ENCODE data around the gene MESP2. TPM values are rescaled to one million over a fixed set of nuclear protein-coding genes. Genes with fewer than 3 reads are reported as not detected.

The MESP2 gene
- total and polyA plus RNA-seq, 4 donors = 0.03 TPM; not detected in 3

GRCh38 chr15:89747708-89748682, 28.1 kb upstream of the MESP2 start (continued):
- TF ChIP-seq, protein P1, sequence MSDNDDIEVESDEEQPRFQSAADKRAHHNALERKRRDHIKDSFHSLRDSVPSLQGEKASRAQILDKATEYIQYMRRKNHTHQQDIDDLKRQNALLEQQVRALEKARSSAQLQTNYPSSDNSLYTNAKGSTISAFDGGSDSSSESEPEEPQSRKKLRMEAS (IDR thresholded peaks at IDR 0.05) = no peak
- TF ChIP-seq NR2F2 (IDR thresholded peaks at IDR 0.05) (no peak), RXRA (IDR thresholded peaks at IDR 0.05) (no peak), TAF1 (conservative IDR thresholded peaks at IDR 0.05) (no peak), GABPA (IDR thresholded peaks at IDR 0.05 in 1 of 2, conservative IDR thresholded peaks at IDR 0.05 in 1 of 2) (no peak), ZBTB33 (IDR thresholded peaks at IDR 0.05) (no peak)
- TF ChIP-seq, protein P2, sequence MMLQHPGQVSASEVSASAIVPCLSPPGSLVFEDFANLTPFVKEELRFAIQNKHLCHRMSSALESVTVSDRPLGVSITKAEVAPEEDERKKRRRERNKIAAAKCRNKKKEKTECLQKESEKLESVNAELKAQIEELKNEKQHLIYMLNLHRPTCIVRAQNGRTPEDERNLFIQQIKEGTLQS (IDR thresholded peaks at IDR 0.05) = no peak

GRCh38 chr15:89749054-89749453, 27.1 kb upstream of the MESP2 start:
- DNase-seq (ENCODE audit: low spot score) = no peak
- TF ChIP-seq FOXA1 (IDR thresholded peaks at IDR 0.05) (no peak), SP1 (IDR thresholded peaks at IDR 0.05) (no peak), ZBTB33 (IDR thresholded peaks at IDR 0.05) (no peak), REST (IDR thresholded peaks at IDR 0.05) (no peak), JUND (IDR thresholded peaks at IDR 0.05) (no peak), EGR1 (IDR thresholded peaks at IDR 0.05; ENCODE audit: low read depth in 2 of 2) (no peak), TAF1 (conservative IDR thresholded peaks at IDR 0.05) (no peak), RXRA (IDR thresholded peaks at IDR 0.05) (no peak), YY1 (IDR thresholded peaks at IDR 0.05) (no peak), GABPA (IDR thresholded peaks at IDR 0.05 in 1 of 2, conservative IDR thresholded peaks at IDR 0.05 in 1 of 2) (no peak), NR2F2 (IDR thresholded peaks at IDR 0.05) (no peak), HNF4G (IDR thresholded peaks at IDR 0.05) (no peak), RAD21 (IDR thresholded peaks at IDR 0.05) (no peak), HNF4A (conservative IDR thresholded peaks at IDR 0.05) (no peak), FOXA2 (IDR thresholded peaks at IDR 0.05) (no peak)
- TF ChIP-seq, protein P2 (IDR thresholded peaks at IDR 0.05) = no peak
- TF ChIP-seq, protein P3, sequence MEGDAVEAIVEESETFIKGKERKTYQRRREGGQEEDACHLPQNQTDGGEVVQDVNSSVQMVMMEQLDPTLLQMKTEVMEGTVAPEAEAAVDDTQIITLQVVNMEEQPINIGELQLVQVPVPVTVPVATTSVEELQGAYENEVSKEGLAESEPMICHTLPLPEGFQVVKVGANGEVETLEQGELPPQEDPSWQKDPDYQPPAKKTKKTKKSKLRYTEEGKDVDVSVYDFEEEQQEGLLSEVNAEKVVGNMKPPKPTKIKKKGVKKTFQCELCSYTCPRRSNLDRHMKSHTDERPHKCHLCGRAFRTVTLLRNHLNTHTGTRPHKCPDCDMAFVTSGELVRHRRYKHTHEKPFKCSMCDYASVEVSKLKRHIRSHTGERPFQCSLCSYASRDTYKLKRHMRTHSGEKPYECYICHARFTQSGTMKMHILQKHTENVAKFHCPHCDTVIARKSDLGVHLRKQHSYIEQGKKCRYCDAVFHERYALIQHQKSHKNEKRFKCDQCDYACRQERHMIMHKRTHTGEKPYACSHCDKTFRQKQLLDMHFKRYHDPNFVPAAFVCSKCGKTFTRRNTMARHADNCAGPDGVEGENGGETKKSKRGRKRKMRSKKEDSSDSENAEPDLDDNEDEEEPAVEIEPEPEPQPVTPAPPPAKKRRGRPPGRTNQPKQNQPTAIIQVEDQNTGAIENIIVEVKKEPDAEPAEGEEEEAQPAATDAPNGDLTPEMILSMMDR (IDR thresholded peaks at IDR 0.05; ENCODE audit: low read depth, low read length, missing input control) = no peak
- TF ChIP-seq, protein P1 (IDR thresholded peaks at IDR 0.05) = no peak
- Histone ChIP-seq H3K9ac (ENCODE audit: low read depth in 1 of 2, low read length in 2 of 2) (no peak overlapping the region), H3K36me3 (ENCODE audit: control insufficient read depth in 4 of 4, insufficient read depth in 3 of 4, low read depth in 1 of 4, low read length in 3 of 4) (no peaks in the 10 kb centered on the region), H3K27me3 (ENCODE audit: control insufficient read depth in 4 of 4, insufficient read depth in 4 of 4, low read length in 3 of 4) (no peaks in the 10 kb centered on the region), H3K4me1 (ENCODE audit: control insufficient read depth in 4 of 4, insufficient read depth in 4 of 4, low read length in 3 of 4) (peaks cover 0 to 17% (median 6%) of the 10 kb centered on the region in 4 donors), H3K9me3 (ENCODE audit: control insufficient read depth in 4 of 4, low read length in 3 of 4) (no peaks in the 10 kb centered on the region), H3K4me3 (ENCODE audit: low read depth in 1 of 3, low read length in 3 of 3) (no peak overlapping the region), H3K27ac (ENCODE audit: low read depth in 1 of 2, low read length in 2 of 2) (no peak overlapping the region)
- 91% methylated on average over 7 of the region's 7 CpGs for WGBS

All from liver (tissue), 9 donors.